Amygdala (tissue), 56 donors: Measurements from ENCODE around the gene GNAI2.
A peak's percentile ranks its signal among the peaks of the same experiment; 100 is the strongest.
"Not testable (repeated sequence)": the region's sequence is repeated elsewhere in the genome, so short reads cannot be mapped to it uniquely, and the experiment has no call there.

Experiments
- DNase-seq, 56 donors: peaks; one replicate each; lab custom pipeline; 2025; lab: John Stamatoyannopoulos, UW

Gene GNAI2

DNA sequence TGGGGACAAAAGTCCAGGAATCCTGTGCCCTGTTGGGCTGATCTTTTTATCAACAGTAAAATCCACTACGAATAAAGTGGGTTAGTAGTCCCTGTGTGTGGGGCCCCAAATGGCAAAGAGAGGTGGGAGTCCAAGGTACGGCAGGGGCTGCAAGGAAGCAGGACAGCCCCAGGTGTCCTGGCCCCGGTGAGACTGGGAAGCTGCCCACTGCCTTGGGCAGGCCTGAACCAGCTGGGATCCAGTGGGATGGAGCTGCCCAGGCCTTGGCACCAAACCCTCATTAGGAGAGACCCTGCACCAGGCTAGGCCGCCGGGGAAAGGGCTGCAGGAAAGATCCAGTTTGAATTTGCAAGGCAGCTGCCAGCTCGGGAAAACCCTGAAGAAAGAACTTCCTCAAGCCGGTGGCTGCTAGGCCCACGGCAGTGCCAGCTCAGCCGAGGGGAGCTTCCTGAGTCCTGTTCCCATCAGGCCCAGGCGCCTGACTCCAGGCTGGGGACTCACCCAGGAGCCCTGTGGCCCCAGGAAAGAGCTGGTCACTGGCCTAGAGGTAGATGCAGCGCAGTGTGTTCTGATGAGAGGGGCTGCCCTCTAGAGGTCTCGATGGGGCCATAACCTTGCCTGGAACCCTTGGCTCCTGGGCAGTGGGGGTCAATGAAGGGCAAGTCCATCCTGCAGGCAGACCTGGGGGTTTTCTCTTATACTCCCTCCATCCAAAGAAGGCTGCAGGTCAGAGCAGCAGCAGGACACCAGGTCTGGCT lies 14.4 kb upstream of the GNAI2 start:
- peak in 25 of 56 donors; percentile 11 to 72 (median 43) for DNase-seq

DNA sequence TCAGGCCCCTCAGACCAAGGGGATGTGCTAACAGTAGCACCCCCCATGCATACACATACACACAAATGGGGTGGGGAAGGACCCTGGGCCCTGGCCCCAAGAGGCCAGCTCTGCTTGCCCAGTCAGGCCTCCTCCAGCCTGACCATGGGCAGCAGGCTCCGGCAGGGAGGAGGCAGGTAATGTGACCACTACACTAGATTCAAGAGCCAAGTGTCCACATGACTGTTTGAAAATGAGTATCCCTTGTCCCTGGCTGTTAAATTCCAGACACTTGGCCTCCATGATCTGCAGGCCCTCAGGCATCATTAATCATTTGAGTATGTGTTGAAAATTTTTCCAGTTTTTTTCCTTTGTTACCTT lies 13.9 kb upstream of the GNAI2 start:
- DNase-seq: no peak

DNA sequence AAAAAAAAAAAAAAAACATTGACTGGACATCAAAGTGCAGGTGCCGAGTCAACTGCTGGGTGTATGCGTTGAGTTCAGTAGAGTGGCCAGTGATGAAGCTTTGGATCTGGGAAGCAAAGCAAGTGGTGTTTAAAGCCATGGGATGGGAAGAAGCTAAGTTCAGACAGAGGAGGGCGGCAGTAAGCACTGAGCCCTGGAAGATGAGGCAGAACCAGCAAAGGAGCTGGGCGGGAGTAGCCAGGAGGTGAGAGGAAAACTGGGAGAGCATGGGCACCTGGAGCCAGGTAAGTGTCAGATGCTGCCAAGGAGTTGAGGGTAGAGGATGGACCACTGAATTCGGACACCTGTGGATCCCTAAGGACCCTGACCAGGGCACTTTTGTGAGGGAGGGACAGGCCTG lies 11.4 kb upstream of the GNAI2 start:
- no peak for DNase-seq

DNA sequence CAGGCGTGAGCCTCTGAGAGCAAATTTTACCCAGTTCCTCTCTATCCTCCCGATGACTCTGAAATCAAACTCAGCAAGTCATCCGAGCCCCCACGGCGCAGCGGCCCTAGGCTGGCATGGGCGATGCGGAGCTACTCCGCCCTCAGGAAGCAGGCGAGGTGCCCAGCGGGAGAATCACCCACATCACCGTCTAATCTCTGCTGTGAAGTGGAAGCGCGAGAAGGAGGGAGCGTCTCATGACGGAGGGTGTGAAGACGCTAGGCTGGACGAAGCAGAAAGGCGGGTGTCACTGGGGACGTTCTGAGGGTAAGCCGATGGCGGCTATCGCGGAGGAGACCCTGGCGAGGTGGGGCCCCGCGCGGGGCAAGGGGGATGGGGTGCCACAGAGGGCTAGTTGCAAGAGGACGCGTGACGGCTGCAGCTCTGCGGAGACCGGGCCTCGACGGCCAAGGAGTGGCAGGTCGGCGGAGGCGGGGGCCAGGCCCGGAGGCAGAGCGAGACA lies 9.1 kb upstream of the GNAI2 start:
- peak in 27 of 56 donors; percentile 35 to 75 (median 62) for DNase-seq

DNA sequence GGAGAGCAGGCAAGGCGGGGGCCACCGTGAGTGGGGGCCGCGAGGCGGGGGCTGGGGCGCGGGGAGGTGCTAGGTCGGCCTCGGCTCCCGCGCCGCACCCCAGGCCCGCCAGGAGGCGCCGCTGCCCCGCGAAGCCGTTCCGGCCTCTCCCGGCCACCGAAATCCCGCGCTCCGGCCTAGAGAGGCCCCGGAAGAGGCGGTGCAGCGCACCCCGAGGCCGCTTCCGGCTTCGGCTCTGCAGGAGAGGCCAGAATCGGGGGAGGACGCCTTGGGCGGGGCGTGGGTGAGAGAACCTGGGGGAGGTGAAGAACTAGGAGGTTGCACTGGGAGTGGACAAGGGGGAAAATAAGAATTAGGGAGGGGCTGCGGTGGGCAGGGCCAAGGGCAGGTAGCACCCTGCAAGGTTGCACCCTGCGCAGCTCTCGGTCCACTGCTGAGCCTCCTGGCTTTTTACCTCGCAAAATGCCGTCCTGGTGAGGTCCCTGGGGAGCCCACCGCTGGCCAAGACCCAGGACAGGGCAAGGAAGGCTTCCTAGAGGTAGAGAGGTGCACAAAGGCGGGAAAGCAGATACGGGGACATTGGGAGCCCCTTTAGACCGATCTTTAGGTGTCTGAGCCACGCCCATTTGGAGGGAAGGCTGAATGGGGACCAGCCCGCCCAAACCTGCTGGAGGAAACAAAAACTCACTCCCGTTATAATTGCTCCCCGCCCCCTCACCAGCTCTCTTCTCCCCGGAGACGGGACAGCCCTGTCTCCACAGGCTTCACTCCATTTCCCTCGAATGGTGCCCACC lies 8.4 kb upstream of the GNAI2 start:
- DNase-seq: peak; percentile 42 to 92 (median 78)

DNA sequence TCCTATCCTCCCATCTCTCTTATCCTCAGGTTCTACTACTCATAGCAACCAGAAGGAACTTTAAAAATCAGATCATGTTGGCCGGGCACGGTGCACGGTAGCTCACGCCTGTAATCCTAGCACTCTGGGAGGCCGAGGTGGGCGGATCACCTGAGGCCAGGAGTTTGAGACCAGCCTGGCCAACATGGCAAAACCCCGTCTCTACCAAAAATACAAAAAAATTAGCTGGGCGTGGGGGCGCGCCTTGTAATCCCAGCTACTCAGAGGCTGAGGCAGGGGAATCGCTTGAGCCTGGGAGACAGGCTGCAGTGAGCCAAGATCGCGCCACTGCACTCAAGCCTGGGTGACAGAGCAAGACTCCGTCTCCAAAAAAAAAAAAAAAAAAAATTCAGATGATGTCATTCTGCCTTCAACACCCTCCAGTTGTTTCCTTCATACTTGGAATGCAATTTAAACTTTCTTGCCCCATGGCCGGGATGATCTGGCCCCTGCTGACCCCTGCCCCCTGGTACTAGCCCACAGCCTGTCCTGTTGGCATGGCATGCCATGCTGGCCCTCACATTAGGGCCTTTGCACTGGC lies 7.7 kb upstream of the GNAI2 start:
- DNase-seq: not testable (repeated sequence)

DNA sequence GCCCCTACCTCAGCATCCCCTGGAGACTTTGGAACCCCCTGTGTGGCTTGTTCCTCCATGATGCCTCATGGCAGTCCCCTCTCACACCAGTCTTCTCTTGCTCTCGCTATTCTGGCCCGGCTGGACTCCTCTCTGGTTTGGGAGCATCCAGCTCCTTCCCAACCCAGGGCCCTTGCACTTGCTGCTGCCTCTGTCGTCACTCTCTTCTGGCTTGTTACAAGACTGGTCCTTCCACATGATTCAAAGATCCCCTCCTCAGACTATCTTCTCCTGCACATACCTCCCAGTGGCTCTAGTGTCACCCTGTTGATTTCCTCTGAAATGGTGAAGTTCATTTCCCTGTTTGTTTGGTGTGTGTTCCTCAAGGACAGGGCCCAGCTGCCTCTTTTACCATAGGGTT lies 6.5 kb upstream of the GNAI2 start:
- no peak for DNase-seq

DNA sequence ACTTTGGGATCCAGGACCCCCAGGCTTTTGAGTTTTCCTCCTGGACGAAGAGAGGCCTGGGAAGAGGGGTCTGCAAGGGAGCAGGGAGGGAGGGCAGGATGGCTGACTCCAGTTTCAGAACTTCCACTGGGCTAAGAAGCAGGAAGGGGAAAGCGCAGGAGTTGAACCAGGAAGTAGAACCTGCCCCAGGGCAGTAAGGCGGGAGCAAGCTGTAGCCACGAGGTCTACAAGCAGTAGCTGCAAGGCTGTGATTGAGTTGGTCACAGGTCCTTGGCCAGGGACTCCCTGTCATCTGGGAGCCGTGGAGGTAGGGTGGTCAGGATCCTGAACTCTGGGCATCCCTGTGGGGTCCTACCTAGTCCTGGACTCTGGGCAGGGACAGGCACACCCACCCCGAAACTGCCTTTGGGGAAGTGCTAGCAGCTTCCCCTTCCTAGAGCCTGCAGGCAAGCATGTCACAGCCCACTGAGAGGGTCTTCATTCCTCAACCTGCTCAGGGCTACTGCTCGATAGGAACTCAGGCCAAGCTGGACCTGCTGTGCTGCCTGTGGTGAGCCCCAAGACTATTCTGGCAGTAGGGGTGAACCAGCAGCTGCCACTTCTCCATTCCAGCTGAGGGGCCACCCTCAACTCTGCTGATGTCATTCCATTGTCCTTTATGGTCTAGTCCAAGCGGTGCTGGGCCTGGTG lies 5.8 kb upstream of the GNAI2 start:
- peak in 5 of 56 donors; percentile 8 to 47 (median 31) for DNase-seq

DNA sequence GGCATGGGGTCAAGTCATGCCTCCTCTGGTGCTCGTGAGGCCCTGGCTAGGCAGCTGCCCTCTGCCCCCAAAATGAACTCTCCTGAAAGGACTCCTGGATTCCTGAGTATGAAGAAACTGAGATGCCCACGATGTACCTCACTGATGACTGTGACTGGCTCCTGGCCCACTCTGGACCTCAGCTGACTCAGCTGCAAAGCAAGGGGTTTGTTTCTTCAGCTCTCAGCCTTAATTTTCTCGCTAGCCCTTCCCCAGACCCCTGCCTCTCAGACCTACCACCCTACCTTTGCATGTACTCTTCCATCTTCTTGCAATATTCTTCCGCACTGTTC lies 5.2 kb upstream of the GNAI2 start:
- no peak for DNase-seq

DNA sequence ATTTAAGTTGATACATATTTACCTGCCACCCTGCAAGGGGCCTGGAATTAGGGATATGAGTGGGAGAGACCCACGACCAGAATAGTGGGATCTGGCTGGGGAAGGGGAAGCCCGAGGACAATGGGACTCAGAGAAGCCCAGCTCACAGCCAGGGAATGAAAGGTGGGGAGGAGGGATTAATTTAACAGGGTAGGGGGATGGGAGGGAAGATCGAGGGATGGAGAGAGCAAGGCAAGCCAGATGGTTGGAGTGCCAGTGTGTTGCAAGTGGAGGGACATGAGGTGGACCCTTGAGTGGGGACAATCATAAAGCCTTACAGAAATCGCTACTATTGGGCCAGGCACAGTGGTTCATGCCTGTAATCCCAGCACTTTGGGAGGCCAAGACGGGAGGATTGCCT lies 4.4 kb upstream of the GNAI2 start:
- no peak for DNase-seq

DNA sequence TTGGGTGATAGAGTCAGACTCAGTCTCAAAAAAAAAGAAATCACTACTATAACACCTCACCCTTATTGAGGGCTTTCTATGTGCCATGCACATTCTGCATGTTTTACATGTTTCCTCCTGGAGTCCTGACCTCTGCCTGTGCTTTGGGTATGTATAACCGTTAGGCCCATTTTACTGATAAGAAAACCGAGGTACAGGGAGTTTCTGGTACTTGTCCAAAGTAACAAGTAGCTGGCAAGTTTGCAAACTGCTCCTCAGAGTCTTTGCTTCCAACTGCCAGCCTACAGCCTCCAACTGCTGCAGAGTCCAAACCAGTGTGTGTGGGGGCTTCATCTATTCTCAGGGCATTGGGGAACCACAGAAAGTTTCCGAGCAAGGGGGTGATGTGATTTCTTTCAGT lies 3.7 kb upstream of the GNAI2 start:
- no peak for DNase-seq

DNA sequence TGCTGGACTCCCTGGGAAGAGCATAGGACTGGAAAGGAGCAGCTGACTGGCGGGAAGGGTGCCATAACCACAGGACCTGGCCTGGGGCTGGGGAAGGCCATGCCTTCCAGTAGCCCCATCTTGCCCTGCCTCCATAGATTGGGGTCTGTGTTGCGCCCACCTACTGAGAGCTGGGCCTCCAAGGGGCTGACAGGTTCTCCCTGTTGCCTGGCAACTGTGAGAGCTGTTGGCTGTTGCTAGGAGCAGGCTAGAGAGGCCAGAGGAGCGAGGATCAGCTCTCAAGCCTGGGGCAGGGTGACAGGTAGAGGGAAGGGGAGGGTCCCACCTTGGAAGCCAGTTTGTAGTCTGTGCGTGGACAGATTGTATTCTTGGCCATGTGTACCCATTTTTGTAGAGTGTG lies 2.8 kb upstream of the GNAI2 start:
- DNase-seq: no peak

DNA sequence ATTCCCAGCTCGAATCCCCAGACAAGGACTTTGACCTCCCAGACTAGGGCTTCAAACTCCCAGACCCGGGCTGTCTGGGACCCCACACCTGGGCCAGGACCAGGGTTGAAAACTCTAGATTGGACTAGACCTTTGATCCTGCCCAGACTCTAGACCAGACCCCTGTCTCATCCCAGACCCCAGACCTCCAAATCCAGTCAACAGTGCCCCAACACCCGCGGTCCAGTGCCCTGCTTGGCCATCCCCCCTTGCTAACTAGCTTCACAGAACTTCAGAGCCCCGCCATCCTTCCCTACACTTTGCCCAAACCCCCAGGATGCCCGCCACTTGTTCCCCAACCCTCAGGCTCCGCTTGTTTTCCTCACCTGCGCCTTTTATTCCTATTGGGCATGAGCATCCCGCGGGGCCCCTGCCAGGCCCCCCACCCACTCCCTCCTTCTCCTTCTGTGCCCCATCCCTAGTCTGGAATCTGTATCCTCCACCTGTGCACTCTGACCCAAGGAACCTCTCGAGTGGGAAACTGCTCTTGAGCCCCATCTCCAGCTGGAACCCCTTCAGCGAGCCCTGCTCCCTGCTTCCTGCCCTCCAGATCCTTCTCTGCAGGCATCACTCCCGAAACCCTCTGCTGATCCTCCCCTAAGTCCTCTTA lies 604 bp downstream of the GNAI2 start:
- DNase-seq: no peak

DNA sequence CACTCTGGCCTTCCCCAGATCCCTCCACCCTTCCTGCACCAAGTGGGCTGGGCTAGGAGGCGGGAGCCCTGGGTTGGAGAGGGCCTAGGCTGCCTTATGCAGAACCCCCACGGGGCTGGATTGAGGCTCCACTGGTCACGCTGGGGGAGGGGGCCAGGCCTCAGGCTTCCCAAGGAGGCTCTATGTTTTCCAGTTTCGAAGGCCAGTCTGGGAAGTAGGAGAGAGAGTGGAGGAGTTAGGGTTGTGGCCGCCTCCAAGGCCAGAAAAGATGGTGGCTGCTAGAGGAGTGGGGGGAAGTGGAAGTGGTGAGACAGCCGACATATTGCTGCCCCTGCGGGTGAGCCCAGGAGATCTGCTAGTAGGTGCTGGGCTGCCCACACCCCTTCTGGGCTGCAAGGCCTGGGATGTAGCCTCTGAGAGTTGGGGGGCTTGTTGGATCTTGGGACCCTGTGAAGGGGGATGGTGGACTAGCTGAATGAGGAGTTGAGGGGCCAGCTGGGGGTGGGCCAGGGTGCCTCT lies 1.2 kb downstream of the GNAI2 start:
- peak in 7 of 56 donors; percentile 14 to 51 (median 36) for DNase-seq

DNA sequence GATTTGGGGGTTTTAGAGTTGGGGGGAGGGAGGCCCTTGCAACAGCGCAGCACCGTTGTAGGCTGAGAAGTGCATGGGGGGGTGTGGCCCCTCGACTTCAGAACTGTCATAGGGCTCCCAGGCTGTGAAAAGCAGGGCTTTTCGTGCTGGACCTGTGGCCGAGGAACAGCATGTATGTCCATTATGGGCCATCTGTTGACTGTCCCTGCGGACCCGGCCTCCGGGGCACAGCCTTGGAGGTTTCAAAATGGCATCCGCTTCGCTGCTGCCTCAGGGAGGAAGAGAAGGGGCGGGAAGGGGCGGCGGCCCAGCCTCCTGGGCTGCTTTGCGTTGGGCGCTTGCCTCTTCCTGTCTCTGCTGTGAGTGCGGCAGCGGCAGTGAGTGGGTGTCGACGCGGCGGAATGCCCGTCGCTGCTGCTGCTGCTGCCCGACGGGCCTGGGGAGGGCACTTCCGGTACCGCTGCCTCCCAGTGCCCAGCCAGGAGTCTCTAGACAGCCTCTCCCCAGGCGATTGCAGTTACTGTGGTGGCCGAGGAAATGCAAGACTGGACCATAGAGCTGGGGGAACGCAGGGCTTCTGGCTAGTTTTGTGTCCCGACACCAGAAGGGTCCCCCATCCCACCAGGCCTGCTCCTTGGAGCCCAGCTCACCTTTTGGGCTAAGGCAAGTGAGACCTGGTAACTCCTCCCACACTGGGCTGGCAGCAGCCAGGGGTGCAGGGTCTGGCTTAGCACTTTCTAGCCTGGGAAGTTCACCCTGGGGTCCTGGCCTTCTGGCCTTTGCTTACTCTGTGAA lies 1.9 kb downstream of the GNAI2 start:
- peak in 47 of 56 donors; percentile 19 to 81 (median 58) for DNase-seq

DNA sequence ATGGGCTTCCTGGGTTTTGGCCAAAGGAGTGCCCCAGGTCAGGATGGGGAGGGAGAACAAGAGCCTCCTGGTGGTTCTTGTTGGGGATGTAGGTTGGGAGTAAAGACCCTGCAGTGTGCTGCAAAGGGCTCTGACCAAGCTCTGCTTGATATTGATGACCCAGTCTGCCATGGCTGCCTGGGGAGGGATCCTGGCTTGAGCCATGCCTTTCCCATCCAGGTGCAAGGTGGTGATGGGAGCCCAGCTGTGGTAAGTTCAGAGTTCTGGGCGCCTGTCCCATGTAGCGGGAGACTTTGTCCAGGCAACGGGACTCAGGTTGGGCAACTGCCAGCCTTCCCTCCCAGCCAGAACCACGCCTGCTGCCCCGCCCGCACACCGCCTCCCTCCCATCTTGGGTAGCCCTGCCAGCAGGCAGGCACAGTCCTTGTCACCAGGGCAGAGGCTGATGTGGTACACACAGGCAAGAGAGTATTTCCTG lies 2.6 kb downstream of the GNAI2 start:
- DNase-seq: peak in 44 of 56 donors; percentile 6 to 86 (median 56)

DNA sequence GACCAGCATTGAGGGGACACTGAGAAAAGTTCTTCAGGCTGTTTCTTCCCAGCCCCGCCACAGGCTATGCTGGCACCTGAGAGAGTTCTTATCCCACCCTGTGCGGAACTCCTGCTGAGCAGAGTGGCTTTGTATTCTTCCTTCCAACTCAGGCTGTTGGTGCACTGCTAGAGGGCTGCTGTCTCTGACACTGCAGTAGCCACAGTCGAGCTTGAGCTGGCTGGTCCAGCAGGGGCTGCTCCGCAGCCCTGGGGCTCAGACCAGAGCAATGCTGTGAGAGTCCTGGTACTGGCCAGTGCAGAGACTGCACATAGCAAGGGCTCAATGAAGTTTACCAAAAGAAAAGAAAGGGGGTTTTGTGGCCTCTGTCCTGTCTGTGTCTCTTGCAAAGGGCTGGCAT lies 3.6 kb downstream of the GNAI2 start:
- no peak for DNase-seq

DNA sequence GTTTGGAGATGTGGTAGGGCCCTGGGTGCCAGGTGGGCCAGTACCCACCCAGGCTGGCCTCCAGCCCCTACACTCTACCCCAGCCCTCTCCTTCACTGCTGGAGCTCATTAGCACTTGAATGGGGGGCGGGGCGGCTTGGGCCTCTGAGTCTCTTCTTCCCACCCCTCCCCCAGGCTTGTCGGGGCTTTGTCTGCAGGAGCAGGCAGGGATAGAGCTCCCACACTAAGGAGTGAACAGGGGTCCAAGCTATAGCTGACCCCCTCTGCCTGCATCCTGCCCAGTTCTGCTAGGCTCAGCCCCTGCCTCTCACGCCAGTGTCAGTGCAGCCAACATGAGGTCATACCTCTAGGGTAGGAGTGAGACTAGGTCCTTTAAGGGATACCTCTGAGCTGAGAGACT lies 5.2 kb downstream of the GNAI2 start:
- peak in 3 of 56 donors; percentile 10 to 36 (median 11) for DNase-seq

DNA sequence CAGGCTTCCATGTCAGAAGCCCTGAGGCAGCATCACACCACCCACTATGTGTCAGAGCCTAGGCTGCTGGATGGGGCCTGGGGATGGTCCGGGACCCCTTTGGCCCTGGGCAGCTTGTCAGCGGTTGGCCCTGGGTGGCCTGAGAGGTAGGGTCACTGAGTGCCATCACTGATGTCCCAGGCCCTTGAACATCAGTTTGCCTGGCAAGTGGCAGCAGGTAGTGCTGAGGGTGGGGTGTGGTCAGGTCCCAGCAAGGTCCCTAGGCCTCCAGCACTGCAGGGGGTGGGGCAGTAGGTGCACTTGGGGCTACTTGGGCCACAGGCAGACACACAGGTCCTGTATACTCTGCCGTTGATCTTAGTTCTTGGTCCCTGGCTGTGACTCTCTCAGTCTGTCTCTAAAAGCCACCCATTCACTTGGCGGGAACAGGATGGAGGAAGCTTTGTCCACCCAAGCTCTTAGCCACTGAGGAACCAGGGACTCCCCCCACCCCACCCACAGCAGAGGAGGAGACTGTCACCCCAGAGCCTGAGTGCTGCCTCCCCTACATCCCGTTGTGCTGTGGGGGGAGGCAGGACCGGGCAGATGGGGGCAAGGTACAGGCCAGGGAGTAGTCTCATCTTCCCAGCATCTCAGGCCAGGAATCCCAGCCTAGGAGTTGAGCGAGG lies 5.8 kb downstream of the GNAI2 start:
- DNase-seq: no peak
